CD14-positive monocyte (primary cell): ENCODE data around the gene DCAKD. TPM values are rescaled to one million over a fixed set of nuclear protein-coding genes. Genes with fewer than 3 reads are reported as not detected.

Experiments
- DNase-seq, 3 donors: peaks; one replicate each; pipeline ENCODE4 v3.0.0-alpha.2; 2011 to 2022
- H2AFZ ChIP-seq: 2 replicates; pipeline ENCODE4 v1.6.0; 2012; ENCODE audit warnings: mild to moderate bottlenecking, low read depth, low read length, inconsistent platforms; ENCODE audit not compliant: insufficient read depth, poor library complexity, severe bottlenecking
- H3K27ac ChIP-seq, 2 donors: 1 replicate in 1 of 2; 2 replicates in 1 of 2; pipeline ENCODE4 v1.5.1; 2012 to 2013; ENCODE audit warnings: low read length in 2 of 2, control low read depth in 1 of 2, inconsistent platforms in 1 of 2, low read depth in 1 of 2, mild to moderate bottlenecking in 1 of 2
- H3K27me3 ChIP-seq, 2 donors: one replicate each; pipeline versions ENCODE4 v1.6.0 to v1.6.1; 2011 to 2013; ENCODE audit warnings: low read length in 2 of 2; ENCODE audit not compliant: control insufficient read depth in 2 of 2, insufficient read depth in 2 of 2
- H3K36me3 ChIP-seq, 2 donors: replicated peaks in 1 of 2; 1 replicate in 1 of 2; 2 replicates in 1 of 2; pipeline versions ENCODE4 v1.5.1 to v1.6.1; 2012 to 2013; ENCODE audit warnings: low read length in 2 of 2, control low read depth in 1 of 2, inconsistent platforms in 1 of 2, mild to moderate bottlenecking in 1 of 2; ENCODE audit not compliant: insufficient read depth in 2 of 2, control insufficient read depth in 1 of 2
- H3K4me1 ChIP-seq, 2 donors: 1 replicate in 1 of 2; 2 replicates in 1 of 2; pipeline versions ENCODE4 v1.5.1 to v1.6.1; 2012 to 2013; ENCODE audit warnings: low read length in 2 of 2, control low read depth in 1 of 2, inconsistent platforms in 1 of 2, mild to moderate bottlenecking in 1 of 2, moderate library complexity in 1 of 2; ENCODE audit not compliant: insufficient read depth in 2 of 2, control insufficient read depth in 1 of 2
- H3K4me2 ChIP-seq: replicated peaks from 2 replicates; pipeline ENCODE3; 2012; ENCODE audit warnings: low read length, moderate library complexity, mild to moderate bottlenecking; ENCODE audit not compliant: poor library complexity, severe bottlenecking; ENCODE audit errors: extremely low read depth
- H3K4me3 ChIP-seq, 3 experiments: fragments of 200-600 bp in 1 of 3; sonication (generic) in 1 of 3; replicated peaks in 1 of 3; 1 replicate in 2 of 3; 2 replicates in 1 of 3; pipeline ENCODE4 v1.5.1; 2011 to 2013; ENCODE audit warnings: low read length in 3 of 3, mild to moderate bottlenecking in 3 of 3, control low read depth in 2 of 3, low read depth in 2 of 3, inconsistent platforms in 1 of 3, moderate library complexity in 1 of 3
- H3K79me2 ChIP-seq: 2 replicates; pipeline ENCODE4 v1.6.0; 2012; ENCODE audit warnings: mild to moderate bottlenecking, control low read depth, inconsistent platforms, low read length, moderate library complexity; ENCODE audit not compliant: insufficient read depth
- H3K9ac ChIP-seq: 2 replicates; pipeline ENCODE4 v1.6.0; 2017; ENCODE audit warnings: low read length, mild to moderate bottlenecking; ENCODE audit not compliant: insufficient read depth, poor library complexity, severe bottlenecking
- H3K9me3 ChIP-seq, 2 donors: replicated peaks in 1 of 2; 1 replicate in 1 of 2; 2 replicates in 1 of 2; pipeline versions ENCODE4 v1.5.1 to v1.6.1; 2012 to 2013; ENCODE audit warnings: low read length in 2 of 2, control low read depth in 1 of 2; ENCODE audit not compliant: control insufficient read depth in 1 of 2, insufficient read depth in 1 of 2
- H4K20me1 ChIP-seq: 2 replicates; pipeline ENCODE4 v1.6.0; 2012; ENCODE audit warnings: mild to moderate bottlenecking, low read length, control low read depth, moderate library complexity; ENCODE audit not compliant: insufficient read depth
- H3K27ac Mint-ChIP-seq, 7 donors: one replicate each; pipeline ENCODE4 v1.8.0; 2020; ENCODE audit warnings: mild to moderate bottlenecking in 7 of 7, mixed read lengths in 7 of 7, moderate library complexity in 6 of 7, inconsistent platforms in 2 of 7
- H3K27me3 Mint-ChIP-seq, 3 donors: one replicate each; pipeline ENCODE4 v1.8.0; 2021 to 2022; ENCODE audit warnings: low read depth in 3 of 3, mild to moderate bottlenecking in 3 of 3, mixed read lengths in 3 of 3, moderate library complexity in 3 of 3, inconsistent platforms in 1 of 3
- H3K36me3 Mint-ChIP-seq, 2 donors: one replicate each; pipeline ENCODE4 v1.8.0; 2020; ENCODE audit warnings: mixed read lengths in 2 of 2, inconsistent platforms in 1 of 2, mild to moderate bottlenecking in 1 of 2
- H3K4me1 Mint-ChIP-seq: one replicate; pipeline ENCODE4 v1.8.0; 2020; ENCODE audit warnings: mild to moderate bottlenecking, mixed read lengths
- H3K4me3 Mint-ChIP-seq, 2 donors: one replicate each; pipeline ENCODE4 v1.8.0; 2020; ENCODE audit warnings: mild to moderate bottlenecking in 2 of 2, mixed read lengths in 2 of 2, moderate library complexity in 1 of 2
- H3K9me3 Mint-ChIP-seq, 7 donors: one replicate each; pipeline ENCODE4 v1.8.0; 2020 to 2022; ENCODE audit warnings: mixed read lengths in 7 of 7, mild to moderate bottlenecking in 6 of 7, moderate library complexity in 6 of 7, inconsistent platforms in 2 of 7
- CTCF ChIP-seq: fragments of 200-600 bp; IDR thresholded peaks from one replicate; pipeline ENCODE4 v1.8.0; 2022; ENCODE audit warnings: antibody characterized with exemption, mild to moderate bottlenecking
- WGBS: methylation state at CpG from one replicate; pipeline ENCODE4 v1.1.5; 2013; ENCODE audit warnings: missing lambda C conversion rate; ENCODE audit not compliant: insufficient coverage; 5-methylcytosine and 5-hydroxymethylcytosine counted together
- intact Hi-C, 2 donors: fragments of 100-400 bp; cut with micrococcal nuclease; formaldehyde crosslinking; loops; one replicate each; pipeline versions ENCODE4 v1.15.0 to v1.15.1; 2023
- polyA plus RNA-seq, 3 donors: library from polyadenylated mRNA; depleted of rRNA in 1 of 3; unstranded in 2 of 3; stranded (reverse) in 1 of 3; fragments of 300-500 nt in 2 of 3; fragments of >200 nt in 1 of 3; fragmentation: Illumina TruSeq in 2 of 3; gene quantifications; 1 replicate in 2 of 3; 2 replicates in 1 of 3; pipeline ENCODE4 v1.2.3, GENCODE V29; 2012 to 2021

Gene DCAKD
- polyA plus RNA-seq, 3 donors: 6.6 to 10.0 (median 8.7) TPM

GRCh38 chr17:44995436-44996001 is 55.9 kb downstream of the DCAKD start:
- H3K27me3 Mint-ChIP-seq: peaks cover 14 to 40% (median 18%) of the 10 kb centered on the region in 3 donors
- H3K27me3 ChIP-seq: peaks cover 0 to 2% of the 10 kb centered on the region in 2 donors

GRCh38 chr17:44992242-44992939 is 59.0 kb downstream of the DCAKD start:
- H3K4me3 Mint-ChIP-seq: no peak overlapping the region
- peaks cover 6% of the 10 kb centered on the region for H3K4me1 Mint-ChIP-seq
- no peak overlapping the region for H2AFZ ChIP-seq
- no peaks in the 10 kb centered on the region for H3K36me3 ChIP-seq
- no peak overlapping the region for H3K27ac Mint-ChIP-seq
- no peak overlapping the region for H3K9ac ChIP-seq
- H3K27me3 Mint-ChIP-seq: peaks cover 34 to 58% (median 44%) of the 10 kb centered on the region in 3 donors
- TF ChIP-seq CTCF: no peak
- whole genome bisulfite sequencing: 95% methylated on average over 4 of the region's 5 CpGs
- H3K4me1 ChIP-seq: no peaks in the 10 kb centered on the region
- H3K9me3 ChIP-seq: peaks cover 0 to 5% of the 10 kb centered on the region in 2 donors
- no peaks in the 10 kb centered on the region for H3K79me2 ChIP-seq
- no peaks in the 10 kb centered on the region for H3K36me3 Mint-ChIP-seq
- H3K27ac ChIP-seq: no peak overlapping the region
- H3K4me2 ChIP-seq: no peak overlapping the region
- DNase-seq: no peak
- H4K20me1 ChIP-seq: no peaks in the 10 kb centered on the region
- H3K9me3 Mint-ChIP-seq: peaks cover 0 to 9% (median 0%) of the 10 kb centered on the region in 7 donors
- intact Hi-C loops: no loop called here
- H3K27me3 ChIP-seq: peaks cover 10 to 32% of the 10 kb centered on the region in 2 donors
- H3K4me3 ChIP-seq: no peak overlapping the region

More at GRCh38 chr17:44995436-44996001, 55.9 kb downstream of the DCAKD start:
- H3K27ac ChIP-seq: no peak overlapping the region
- no peak overlapping the region for H3K4me3 Mint-ChIP-seq
- WGBS: 74% methylated on average over 10 of the region's 11 CpGs
- no peaks in the 10 kb centered on the region for H3K79me2 ChIP-seq
- H3K9ac ChIP-seq: no peak overlapping the region
- H3K4me1 ChIP-seq: no peaks in the 10 kb centered on the region
- intact Hi-C loops: no loop called here
- H3K9me3 Mint-ChIP-seq: peaks cover 0 to 16% (median 12%) of the 10 kb centered on the region in 7 donors
- H4K20me1 ChIP-seq: no peaks in the 10 kb centered on the region
- no peak for TF ChIP-seq CTCF
- no peak overlapping the region for H3K4me3 ChIP-seq
- no peaks in the 10 kb centered on the region for H3K36me3 ChIP-seq
- no peaks in the 10 kb centered on the region for H3K9me3 ChIP-seq
- H3K4me1 Mint-ChIP-seq: no peaks in the 10 kb centered on the region
- H3K36me3 Mint-ChIP-seq: no peaks in the 10 kb centered on the region
- peak overlapping the region in 1 of 7 donors; percentile 65 for H3K27ac Mint-ChIP-seq
- DNase-seq: no peak
- H3K4me2 ChIP-seq: no peak overlapping the region
- H2AFZ ChIP-seq: no peak overlapping the region
